Adrenal gland (tissue), 12 donors: ENCODE results near the gene MAN1C1. TPM values are rescaled to one million over a fixed set of nuclear protein-coding genes. Genes with fewer than 3 reads are reported as not detected.

ENCODE experiments used
- DNase-seq, 7 donors: peaks; one replicate each; pipeline ENCODE4 v3.0.0-alpha.2; 2019 to 2020
- H3K27ac ChIP-seq, 5 donors: fragments of 200-600 bp; sonication (generic) in 4 of 5; 1 replicate in 3 of 5; 2 replicates in 2 of 5; pipeline versions ENCODE4 v1.5.1 to v1.8.0; 2016 to 2020; ENCODE audit warnings: mild to moderate bottlenecking in 1 of 5
- H3K27me3 ChIP-seq: fragments of 200-600 bp; 2 replicates; pipeline ENCODE4 v1.8.0; 2021
- H3K36me3 ChIP-seq, 2 donors: fragments of 200-600 bp; replicated peaks in 1 of 2; 1 replicate in 1 of 2; 2 replicates in 1 of 2; pipeline versions ENCODE4 v1.5.1 to v1.8.0; 2018 to 2022
- H3K4me1 ChIP-seq, 2 donors: fragments of 200-600 bp; replicated peaks in 1 of 2; 1 replicate in 1 of 2; 2 replicates in 1 of 2; pipeline versions ENCODE4 v1.5.1 to v1.8.0; 2018 to 2021
- H3K4me3 ChIP-seq, 4 donors: fragments of 200-600 bp; sonication (generic) in 3 of 4; one replicate each; pipeline ENCODE4 v1.5.1; 2016 to 2018
- H3K9me3 ChIP-seq, 3 donors: fragments of 200-600 bp; sonication (generic) in 1 of 3; replicated peaks in 1 of 3; 1 replicate in 2 of 3; 2 replicates in 1 of 3; pipeline versions ENCODE4 v1.5.1 to v1.8.0; 2016 to 2021
- POLR2A ChIP-seq, 2 donors: fragments of 450-650 bp; IDR thresholded peaks; one replicate each; pipeline ENCODE4 v1.6.1; 2017; ENCODE audit warnings: antibody characterized with exemption in 2 of 2, mild to moderate bottlenecking in 2 of 2, moderate library complexity in 1 of 2
- WGBS, 4 donors: extraction: QIAGEN DNeasy Blood & Tissue Kit in 2 of 4; methylation state at CpG; one replicate each; pipeline versions ENCODE4 v1.1.5 to v1.1.7; 2013 to 2017; 5-methylcytosine and 5-hydroxymethylcytosine counted together
- intact Hi-C, 2 donors: fragments of 100-400 bp; cut with DNase I; formaldehyde crosslinking; loops; one replicate each; pipeline versions ENCODE4 v1.14.1 to v1.15.0; 2022 to 2023
- polyA plus RNA-seq, 3 donors: library from polyadenylated mRNA; stranded (reverse); fragments of 200-250 nt in 2 of 3; fragments of 350-450 nt in 1 of 3; fragmentation: Illumina TruSeq in 1 of 3; extraction: RNeasy Lipid Tissue Mini Kit (QIAGEN cat#74804) in 1 of 3; gene quantifications; one replicate each; pipeline ENCODE4 v1.2.3, GENCODE V29; 2013 to 2014
- total RNA-seq, 9 donors: library from RNA; depleted of rRNA in 4 of 9; stranded (reverse); fragments of >200 nt in 4 of 9; fragments of 120-200 nt in 1 of 9; fragmentation: NEBNext Ultra II Directional in 1 of 9; extraction: Animal tissue kit (Norgen Biotek cat#: 25700) in 1 of 9; gene quantifications; one replicate each; pipeline versions ENCODE4 v1.1.0 to v1.2.4, GENCODE V29; 2013 to 2023
- TF ChIP-seq, protein P1 (sequence below), 6 experiments: fragments of 450-650 bp in 4 of 6; fragments of 200-600 bp in 2 of 6; sonication (generic) in 1 of 6; IDR thresholded peaks; 1 replicate in 5 of 6; 2 replicates in 1 of 6; pipeline versions ENCODE4 v1.5.1 to v1.8.0; 2016 to 2021; ENCODE audit warnings: antibody characterized with exemption in 6 of 6, mild to moderate bottlenecking in 2 of 6, moderate library complexity in 1 of 6
- donor health status: healthy with polysubstance abuse.
- donor health status: Bipolar disorder and iron deficiency.
- donor health status: DM: yes; HTN: yes; CAD: no.
- donor health status: DM: no; HTN: no; CAD: no.
- donor health status: DM: no; HTN: no; CAD: no.
- donor health status: DM: yes; HTN: yes; CAD: no.

The MAN1C1 gene
- total and polyA plus RNA-seq, 12 donors = 2.7 to 58.7 (median 27.7) TPM

DNA sequence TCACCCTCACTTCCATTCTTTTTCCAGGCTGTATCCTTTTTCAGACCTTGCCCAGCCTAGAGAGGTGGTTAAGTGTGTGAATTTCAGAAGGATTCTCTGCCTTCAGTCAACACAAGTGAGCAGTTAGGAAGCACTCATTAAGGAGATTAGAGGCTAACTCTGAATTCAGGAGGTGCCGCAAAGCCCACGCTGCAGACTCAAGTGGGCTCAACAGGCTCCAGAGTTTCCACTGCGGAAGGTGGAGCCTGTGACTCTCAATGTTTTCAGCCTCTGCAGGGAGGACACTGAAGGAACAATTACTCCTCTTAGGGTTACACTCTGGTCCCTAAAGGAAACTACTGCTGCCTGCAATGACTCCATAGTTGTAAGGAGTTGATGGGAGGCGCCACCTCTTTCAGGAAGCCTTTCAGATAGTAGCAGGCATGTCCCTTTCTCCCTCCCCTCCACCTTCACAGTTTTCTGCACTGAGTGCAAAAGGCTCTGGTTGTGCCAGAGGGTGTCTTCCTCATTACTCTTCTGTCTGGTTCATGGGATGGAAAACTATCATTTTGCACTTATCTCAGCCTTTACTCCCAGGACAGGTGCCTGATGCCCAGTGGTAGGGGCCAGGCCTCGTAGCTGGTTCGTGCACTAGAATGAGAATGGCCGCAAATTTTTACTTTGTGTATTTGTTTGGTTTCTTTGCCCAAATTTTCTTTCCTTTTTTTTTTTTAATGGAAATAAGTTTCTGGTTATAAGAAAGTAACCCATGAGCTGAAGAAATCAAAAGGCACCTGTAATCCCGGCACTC lies 128.2 kb downstream of the MAN1C1 start:
- WGBS, 4 donors = 93 to 98% (median 97%) methylated on average over 8 of the region's 8 CpGs
- TF ChIP-seq, protein P1, sequence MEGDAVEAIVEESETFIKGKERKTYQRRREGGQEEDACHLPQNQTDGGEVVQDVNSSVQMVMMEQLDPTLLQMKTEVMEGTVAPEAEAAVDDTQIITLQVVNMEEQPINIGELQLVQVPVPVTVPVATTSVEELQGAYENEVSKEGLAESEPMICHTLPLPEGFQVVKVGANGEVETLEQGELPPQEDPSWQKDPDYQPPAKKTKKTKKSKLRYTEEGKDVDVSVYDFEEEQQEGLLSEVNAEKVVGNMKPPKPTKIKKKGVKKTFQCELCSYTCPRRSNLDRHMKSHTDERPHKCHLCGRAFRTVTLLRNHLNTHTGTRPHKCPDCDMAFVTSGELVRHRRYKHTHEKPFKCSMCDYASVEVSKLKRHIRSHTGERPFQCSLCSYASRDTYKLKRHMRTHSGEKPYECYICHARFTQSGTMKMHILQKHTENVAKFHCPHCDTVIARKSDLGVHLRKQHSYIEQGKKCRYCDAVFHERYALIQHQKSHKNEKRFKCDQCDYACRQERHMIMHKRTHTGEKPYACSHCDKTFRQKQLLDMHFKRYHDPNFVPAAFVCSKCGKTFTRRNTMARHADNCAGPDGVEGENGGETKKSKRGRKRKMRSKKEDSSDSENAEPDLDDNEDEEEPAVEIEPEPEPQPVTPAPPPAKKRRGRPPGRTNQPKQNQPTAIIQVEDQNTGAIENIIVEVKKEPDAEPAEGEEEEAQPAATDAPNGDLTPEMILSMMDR (IDR thresholded peaks at IDR 0.05) = no peak
- TF ChIP-seq POLR2A (IDR thresholded peaks at IDR 0.05) = no peak
- H3K4me3 ChIP-seq = no peak overlapping the region
- peaks cover 16 to 25% of the 10 kb centered on the region in 2 donors for H3K4me1 ChIP-seq
- H3K27ac ChIP-seq = peak overlapping the region in 3 of 5 donors; percentile 86 to 95 (median 92)
- DNase-seq = no peak
- intact Hi-C loops = loop anchor here in 1 of 2 donors (5.0 kb wide), 1 partner anchor 138 kb away; no protein-coding TSS in a partner anchor
- no peaks in the 10 kb centered on the region for H3K27me3 ChIP-seq
- no peaks in the 10 kb centered on the region for H3K9me3 ChIP-seq
- no peaks in the 10 kb centered on the region for H3K36me3 ChIP-seq

DNA sequence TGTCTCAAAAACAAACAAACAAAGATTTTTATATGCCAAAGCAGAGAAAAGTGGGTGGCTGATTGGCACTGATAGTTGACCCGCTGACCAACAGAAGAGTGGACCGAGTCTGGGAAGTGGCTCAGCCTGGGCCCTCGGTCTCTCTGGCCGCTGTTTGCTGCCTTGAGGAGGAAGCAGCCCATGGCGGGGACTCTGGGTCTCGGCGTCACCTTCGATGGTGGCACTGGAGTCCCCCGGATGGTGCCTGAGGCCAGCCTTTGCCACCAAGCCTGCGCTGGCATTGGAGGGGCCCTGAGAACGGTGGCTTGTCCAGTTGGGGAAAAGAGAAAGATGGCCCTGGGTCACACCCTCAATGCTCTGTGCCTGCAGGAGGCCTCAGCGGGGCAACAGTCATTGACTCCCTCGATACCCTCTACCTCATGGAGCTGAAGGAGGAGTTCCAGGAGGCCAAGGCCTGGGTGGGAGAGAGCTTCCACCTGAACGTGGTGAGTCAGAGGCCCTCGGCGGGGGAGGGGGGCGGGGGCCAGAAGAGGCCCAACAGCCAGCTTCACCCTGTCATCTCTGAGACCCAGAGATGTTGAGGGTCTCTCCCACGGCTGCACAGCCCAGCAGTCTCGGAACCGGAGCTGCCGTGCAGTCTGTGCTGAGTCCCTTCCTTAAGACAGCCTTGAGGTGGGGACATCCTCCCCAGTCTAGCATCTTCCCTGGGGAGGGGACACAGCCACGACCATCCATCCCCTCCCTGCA lies 129.9 kb downstream of the MAN1C1 start:
- Histone ChIP-seq H3K4me3 (no peak overlapping the region), H3K27me3 (no peaks in the 10 kb centered on the region), H3K36me3 (no peaks in the 10 kb centered on the region), H3K4me1 (peaks cover 16 to 25% of the 10 kb centered on the region in 2 donors), H3K27ac (no peak overlapping the region), H3K9me3 (no peaks in the 10 kb centered on the region)
- 81 to 98% (median 88%) methylated on average over 11 to 22 of the region's 22 CpGs for WGBS, 4 donors
- DNase-seq = no peak
- TF ChIP-seq, protein P1 (IDR thresholded peaks at IDR 0.05) = no peak
- TF ChIP-seq POLR2A (IDR thresholded peaks at IDR 0.05) = no peak
- intact Hi-C loops = loop anchor here in 1 of 2 donors (5.0 kb wide), 1 partner anchor 139 kb away; no protein-coding TSS in a partner anchor

DNA sequence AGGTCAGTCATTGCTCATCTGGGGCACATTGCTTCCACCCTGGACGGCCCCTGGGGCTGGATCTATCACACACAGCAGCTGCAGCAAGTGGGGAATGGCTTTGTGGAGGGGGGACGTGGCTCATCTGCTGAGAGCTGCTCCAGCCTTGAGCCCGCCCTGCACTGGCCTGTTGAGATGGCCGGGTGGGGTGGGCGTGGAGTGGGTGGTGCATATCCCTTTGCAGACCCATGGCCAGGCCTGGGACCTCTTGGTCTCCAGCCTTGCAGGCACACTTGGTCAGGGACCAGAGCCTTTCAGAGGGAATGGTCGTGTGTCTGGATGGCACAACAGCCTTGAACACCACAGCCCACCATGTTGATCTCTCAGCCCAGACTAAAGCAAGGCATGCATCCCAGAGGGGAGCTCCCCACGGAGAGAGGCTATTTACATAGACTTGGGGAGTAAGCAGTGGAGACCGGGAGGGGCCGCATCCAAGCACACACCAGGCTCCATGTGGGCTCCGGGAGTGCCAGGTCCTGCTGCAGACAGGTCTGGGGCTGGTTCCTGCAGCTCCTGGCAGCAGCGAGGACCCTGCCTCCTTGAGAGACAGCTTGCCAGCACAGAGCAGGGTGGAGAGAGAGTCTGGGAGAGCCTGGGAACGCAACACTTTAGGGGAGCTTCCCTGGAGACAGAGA lies 130.6 kb downstream of the MAN1C1 start:
- Histone ChIP-seq H3K36me3 (no peaks in the 10 kb centered on the region), H3K4me1 (peaks cover 16 to 25% of the 10 kb centered on the region in 2 donors), H3K4me3 (no peak overlapping the region), H3K27ac (no peak overlapping the region), H3K9me3 (no peaks in the 10 kb centered on the region), H3K27me3 (no peaks in the 10 kb centered on the region)
- no peak for TF ChIP-seq POLR2A (IDR thresholded peaks at IDR 0.05)
- TF ChIP-seq, protein P1 (IDR thresholded peaks at IDR 0.05) = no peak
- 77 to 87% (median 86%) methylated on average over 4 to 12 of the region's 12 CpGs for WGBS, 4 donors
- intact Hi-C loops = loop anchor here in 1 of 2 donors (5.0 kb wide), 1 partner anchor 140 kb away; no protein-coding TSS in a partner anchor
- DNase-seq = no peak
